Measurements from ENCODE around the gene LCORL.
"Not testable (repeated sequence)": the region's sequence is repeated elsewhere in the genome, so short reads cannot be mapped to it uniquely, and the experiment has no call there.

Gene LCORL

DNA sequence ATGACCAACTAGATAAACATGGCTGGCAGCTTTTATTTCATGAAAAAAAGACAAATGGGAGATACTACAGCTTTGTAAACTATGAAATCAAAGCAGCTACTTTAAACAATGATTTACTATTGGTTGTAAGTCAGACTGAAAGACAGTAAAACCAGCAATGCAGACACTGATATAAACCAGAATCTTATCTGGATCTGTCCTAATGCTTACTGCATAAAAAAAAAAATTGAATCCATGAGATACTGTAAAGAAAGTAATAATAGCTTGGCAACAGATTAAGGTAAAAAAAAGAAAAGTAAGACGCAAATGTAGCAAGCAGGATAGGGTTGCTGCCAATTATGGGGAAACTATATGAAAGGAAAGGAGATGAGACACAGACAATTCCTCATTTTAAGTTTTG, 7.3 kb downstream of the LCORL start:
- DNase-seq = no peak

DNA sequence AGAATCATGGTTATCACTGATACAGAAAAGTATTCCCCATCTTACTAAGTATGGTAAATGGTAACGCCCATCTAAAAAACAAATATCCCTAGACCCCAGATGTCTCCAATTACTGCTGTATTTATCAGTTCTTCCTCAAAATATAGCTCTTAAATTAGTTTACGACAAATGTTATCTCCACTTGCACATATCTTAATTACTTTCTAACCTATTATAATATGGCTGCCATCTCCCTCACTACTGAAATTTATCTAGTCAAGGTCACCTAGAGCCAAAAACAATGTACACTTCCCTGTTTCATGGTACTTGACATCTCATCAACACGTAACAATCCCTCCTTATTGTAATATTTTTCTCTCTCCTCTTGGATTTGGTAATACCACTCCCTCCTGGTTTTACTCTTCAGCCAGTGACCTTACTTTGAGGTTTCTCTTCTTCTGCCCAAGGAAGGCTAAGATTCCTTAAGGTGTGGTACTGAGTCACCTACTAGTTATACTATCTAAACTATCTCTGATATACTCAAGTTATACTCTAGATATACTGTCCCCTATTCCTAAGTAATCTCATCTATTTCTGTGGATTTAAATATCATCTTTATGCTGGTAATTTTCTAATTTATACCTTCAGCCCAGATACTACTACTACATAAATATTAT, 8.6 kb downstream of the LCORL start:
- no peak for DNase-seq

DNA sequence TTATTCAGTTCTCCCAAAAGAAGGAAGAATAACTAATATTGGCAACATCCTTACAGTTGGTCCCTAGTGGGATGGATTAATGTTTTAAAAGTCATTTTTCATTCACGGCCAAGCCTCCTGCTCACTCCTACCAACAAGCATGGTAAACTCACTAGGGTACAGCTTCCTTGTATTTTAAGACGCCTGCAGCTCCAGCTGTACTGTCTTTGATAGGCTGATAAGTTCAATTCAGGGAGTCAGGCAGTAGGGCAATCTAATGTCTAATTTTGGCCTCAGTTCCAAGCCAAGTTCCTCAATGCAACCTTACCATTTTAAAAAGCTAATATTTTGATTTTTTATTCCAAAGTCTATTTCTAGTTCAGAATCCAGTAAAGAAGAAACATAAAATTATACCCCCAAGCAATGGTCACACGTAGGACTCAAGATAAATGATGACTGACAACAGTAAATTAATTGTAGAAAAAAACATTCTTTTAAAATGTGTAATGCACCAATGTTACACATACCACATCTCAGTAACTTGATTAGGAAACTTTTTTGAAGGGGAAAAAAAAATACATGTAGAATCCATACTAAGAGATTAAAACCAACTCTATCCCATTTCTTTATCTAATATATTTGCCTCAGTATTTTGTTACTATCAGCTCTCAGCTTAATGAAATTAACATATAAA, 9.3 kb downstream of the LCORL start:
- no peak for DNase-seq

DNA sequence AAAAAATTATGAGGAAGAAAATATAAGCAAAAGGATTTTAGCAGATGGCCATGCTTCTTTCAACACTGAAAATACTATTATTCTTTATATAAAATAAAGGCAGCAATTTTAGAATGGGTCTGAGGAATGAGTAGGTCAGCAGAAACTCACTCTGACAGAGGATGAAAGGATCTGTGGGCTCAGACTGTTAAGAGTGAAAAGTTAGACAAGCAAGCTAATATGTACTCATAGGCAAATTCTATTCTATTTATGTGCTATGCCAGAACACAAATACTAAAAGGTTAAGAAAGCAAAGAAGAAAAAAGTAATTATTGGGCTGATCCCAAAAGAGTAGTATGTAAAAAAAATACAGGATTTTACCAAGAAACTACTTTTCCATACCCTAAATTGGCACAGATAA, 13.9 kb downstream of the LCORL start:
- no peak for DNase-seq

DNA sequence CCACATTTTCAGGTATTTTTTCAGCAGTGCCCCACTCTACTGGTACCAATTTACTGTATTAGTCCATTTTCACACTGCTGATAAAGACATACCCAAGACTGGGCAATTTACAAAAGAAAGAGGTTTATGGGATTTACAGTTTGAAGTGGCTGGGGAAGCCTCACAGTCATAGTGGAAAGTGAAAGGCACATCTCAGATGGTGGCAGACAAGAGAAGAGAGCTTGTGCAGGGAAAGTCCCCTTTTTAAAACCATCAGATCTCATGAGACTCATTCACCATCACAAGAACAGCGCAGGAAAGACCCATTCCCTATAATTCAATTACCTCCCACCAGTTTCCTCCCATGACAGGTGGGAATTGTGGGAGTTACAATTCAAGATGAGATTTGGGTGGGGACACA, 15.1 kb downstream of the LCORL start:
- not testable (repeated sequence) for DNase-seq

DNA sequence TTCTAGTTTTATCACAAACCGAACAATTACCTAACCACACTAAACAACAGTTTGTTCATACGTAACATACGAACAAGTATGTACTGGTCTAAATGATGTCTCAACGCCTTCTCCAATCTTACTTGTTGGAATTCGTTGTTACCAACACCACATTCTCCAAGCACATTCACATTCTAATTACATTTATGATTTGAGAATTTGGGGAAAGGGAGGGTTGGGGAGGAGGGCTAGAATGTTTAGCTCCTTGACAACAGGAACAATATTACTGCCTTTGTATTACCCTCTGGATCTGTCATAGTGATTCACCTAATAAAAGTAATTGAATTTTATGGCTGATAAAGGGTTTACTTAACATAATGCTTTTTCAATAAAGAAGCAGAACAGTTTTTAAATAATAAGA, 24.4 kb downstream of the LCORL start:
- DNase-seq = no peak

DNA sequence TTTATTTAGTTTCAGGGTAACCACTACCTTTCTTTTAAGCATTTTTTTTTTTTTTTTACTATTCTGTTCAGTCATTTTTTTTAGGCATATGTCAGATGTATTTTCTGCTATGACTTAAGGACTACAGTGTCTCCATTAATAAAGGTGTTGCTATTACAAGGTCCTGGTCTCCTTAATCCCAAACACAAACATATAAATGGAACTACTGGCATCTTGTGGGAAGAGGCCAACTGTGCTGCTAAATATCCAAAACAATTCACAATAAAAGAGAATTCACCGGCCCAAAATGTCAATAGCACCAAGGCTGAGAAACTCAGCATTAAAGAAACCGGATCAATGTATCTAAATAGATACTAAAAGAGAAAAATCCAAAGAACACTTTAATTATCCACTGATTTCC, 26.4 kb downstream of the LCORL start:
- DNase-seq = no peak

DNA sequence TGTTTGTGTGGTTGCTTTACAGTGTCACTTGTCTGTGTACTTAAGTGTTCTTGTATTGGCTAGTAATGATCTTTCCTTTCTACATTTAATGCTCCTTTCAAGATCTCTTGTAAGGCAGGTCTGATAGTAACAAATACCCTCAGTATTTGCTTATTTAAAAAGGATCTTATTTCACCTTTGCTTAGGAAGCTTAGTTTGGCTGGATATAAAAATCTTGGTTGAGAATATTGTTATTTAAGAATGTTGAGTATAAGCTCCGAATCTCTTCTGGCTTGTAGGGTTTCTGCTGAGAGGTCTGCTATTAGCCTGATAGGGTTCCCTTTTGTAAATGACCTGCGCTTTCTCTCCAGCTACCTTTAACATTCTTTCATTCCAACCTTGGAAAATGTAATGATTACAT, 35.7 kb downstream of the LCORL start:
- no peak for DNase-seq

DNA sequence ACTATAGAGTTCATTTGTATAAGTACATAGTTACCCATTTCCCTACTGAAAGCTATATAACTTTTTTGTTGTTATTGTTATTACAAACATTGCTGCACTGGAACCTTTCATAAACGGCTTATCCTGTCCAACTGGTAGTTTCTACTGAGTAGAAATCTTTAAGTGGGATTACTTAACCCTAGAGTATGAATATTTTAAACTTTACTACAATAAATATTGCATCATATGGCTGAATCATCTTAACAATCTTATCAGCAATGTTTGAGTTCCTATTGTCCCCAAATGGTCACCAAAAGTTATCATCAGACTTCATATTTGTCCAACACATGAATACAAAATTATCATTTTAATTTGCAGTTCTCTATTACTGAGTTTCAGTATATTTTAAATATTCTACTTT, 40.5 kb downstream of the LCORL start:
- DNase-seq = no peak

DNA sequence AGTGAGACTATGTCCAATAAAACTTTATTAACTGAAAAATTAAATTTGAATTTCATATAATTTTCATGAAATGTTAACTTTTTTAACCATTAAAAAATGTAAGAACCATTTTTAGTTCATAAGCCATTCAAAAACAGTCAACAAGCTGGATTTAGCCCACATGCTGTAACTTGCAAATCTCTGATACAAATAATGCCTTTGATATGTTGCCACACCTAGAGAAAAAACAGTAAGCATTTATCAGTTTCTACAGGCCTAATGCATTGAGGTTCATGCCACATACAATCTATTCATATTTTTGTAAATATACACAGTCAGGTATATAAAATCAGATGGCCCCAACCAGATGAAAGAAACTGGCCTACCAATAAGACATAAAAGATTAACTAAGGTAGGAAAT, 52.8 kb downstream of the LCORL start:
- DNase-seq = no peak

DNA sequence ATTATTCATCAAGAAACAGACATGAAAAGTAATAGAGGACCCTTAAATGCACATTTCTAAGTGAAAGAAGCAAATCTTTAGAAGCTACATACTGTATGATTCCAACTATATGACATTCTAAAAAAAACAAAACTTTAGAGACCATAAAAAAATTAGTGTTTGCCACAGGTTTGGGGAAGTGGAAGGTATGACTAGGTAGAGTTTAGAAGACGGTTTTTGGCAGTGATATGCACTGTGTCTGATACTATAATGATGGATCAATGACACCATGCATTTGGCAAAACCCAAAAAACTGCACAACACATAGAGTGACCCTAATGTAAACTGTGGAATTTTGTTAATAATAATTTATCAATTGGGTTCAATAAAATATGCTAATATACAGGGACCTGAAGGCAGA, 54.5 kb downstream of the LCORL start:
- no peak for DNase-seq

DNA sequence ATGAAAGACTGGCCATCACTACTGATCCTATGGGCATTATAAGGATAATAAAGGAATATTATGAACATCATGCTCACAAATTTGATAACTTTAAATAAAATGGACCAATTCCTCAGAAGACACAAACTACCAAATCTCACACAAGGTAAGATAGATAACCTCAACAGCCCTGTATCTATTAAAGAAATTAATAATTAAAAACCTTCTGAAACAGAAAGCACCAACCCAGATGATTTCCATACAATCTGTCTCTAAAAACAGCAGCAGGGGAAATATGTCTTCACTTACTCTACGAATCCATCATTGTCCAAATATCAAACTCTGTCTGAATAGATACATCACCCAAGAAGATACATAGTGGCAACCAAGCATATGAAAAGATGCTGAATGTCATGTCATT, 55.2 kb downstream of the LCORL start:
- no peak for DNase-seq

DNA sequence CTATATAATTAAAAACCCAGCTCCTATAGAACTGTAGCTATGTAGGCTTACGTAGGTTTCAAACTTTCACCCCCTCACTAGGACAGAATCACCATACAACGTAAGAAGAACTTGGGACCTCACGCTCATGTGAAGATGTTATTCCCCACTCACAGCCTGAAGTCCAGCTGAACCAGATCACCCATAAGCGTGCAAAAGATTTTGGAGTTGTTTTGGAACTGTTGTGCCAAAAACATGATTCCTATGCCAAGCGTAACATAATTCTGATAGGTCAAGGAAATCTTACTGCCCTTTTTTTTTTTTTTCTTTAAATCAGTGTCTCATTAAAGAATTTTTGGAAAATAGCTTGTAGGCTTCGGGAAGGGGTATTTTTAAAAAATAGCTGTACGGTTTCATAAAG, 57.0 kb downstream of the LCORL start:
- no peak for DNase-seq

DNA sequence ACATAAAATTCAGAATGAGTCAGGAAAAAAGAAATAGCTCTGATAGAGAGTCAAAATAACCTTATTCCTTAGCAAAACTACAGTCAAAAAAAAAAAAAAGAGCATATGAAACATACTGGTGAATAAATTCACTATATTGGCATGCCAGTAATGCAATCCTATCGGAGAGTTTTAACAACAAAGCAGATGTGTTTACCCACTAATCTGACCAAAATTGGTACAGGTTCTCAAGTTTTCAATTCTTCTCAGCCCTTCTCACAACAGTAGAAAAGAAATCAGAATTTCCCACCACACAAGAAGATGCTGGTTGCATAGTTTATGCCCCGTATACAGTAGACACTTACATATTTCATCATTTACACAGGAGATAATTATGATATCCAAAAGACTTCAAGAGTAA, 59.4 kb downstream of the LCORL start:
- DNase-seq = peak; percentile 26

DNA sequence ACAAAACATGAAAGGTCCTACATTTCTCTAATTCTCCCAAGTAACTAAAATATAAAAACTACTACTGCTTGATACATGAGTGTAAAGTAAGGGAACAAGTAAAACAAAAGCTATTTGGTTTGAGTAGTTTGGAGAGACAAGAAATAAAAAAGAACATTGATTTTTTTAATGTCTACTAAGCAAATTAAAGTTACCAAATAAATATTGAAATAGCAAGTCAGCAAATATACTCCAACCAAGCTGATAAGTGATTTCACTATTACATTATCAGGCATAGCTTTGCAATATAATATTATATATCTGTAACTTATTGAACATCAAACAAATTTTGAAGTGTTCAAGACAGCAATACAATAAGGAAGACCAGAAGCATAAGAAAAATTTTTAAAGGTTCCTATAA, 60.3 kb downstream of the LCORL start:
- DNase-seq = no peak

DNA sequence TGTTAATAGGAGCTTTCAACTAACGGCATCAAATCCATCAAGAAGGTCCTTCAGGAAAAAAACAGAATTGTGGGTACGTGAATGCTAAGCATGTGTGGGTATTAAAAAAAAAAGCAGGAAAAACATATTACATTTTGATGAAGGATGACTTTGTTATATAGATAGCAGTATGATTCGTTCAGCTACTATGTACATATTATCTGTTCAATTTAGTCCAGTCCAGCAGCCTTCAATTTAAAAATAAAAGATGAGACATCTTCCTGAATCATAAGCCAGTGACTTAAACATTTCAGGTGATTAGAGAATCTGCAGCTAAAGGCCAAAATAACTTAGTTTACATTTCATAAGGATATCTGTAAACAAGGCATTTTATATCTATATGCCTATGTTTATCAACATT, 63.4 kb downstream of the LCORL start:
- DNase-seq = peak; percentile 49

DNA sequence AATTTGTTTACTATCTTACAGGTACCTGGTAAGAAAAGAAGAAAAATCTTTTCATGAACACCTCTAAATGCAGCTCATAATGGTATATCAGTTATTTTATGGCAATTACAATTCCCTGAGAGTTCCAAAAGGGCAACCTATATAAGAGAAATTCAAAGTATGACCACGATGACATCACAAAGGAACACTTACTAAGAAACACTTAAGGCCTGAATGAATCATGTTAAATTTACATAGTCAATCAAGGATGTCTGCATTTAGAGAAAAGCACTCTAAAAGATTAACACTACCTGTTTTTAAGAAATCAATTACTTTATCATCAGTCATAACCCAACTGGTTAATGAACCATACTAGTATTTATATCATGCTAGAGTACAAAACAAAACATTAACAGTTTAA, 63.9 kb downstream of the LCORL start:
- DNase-seq = peak; percentile 35

DNA sequence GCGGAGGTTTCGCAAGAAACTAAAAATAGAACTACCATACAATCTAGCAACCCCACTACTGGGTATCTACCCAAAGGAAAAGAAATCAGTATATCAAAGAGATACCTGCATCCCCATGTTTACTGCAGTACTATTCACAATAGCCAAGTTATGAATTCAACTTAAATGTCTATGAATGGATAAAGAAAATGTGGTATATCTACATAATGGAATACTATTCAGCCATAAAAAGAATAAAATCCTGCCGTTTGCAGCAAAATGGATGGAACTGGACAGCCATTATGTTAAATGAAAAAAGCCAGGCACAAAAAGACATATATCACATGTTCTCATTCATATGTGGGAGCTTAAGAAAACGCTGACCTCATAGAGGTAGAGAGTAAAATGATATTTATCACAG, 65.3 kb downstream of the LCORL start:
- DNase-seq = no peak

DNA sequence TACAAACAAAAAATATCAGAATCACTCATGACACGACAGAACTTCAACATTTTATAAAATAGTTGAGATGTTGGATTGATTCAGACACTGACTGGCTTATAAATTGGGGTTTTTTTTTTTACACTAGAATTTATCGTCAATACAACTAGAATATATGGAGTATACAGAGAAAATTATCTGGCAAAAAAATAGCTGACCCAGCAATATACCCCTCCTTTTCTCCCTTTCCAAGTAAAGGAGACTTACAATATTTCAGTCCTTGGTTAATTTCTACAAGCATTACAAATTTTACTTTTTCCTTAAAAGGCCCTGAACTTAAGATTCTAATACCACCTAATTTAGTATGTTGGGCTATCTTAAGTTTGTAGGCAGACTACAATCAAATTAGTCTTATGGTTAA, 76.3 kb downstream of the LCORL start:
- no peak for DNase-seq

DNA sequence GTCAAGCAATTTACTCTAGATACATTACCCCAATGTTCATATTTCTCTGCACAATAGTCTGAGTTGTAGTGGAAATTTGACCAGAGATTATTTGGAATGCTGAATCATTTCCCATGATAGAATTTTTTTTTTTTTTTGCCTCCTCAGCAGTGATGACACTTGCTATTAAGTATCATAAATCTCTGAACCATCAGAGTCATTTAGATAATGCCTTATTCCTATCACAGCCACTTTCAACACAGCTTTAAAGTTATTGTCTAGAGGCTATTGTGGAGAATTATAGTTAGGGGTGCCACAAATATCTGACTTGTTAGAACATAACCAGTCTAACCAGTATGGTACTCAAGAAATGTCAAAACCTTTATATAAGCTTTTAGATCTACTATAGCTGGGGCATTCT, 79.8 kb downstream of the LCORL start:
- peak; percentile 46 for DNase-seq

DNA sequence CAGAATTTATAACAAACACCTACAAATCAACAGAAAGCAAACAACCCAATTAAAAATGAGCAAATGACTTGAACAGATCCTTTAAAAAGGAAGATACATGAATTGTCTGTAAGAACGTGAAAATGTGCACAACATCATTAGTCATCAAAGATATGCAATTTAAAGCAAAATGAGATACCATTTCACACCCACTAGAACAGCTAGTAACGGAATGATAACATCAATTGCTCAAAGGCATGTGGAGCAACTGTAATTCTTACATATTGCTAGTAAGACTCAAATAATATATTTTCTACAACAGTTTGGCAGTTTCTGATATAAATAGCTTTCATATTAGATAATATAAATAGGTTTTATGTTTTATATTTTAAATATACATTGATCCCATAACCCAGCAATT, 82.5 kb downstream of the LCORL start:
- no peak for DNase-seq

DNA sequence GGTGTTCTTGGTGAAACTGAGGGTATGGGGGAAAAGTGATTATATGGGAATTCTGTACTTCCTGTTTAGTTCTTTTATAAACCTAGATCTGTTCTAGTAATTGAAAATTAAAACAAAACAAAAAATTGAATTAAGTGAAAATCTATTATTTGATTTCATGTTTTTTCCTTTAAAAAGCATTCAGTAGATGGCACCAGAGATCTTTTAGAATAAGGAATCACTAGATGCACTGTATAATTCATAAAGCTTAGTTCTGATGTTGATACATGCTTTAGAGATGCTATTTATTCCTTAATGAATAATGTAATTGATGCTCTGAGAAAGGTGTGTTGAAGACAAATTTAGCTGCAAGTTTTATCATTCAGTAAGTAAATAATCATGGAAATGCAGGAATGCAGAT, 87.3 kb downstream of the LCORL start:
- DNase-seq = no peak

DNA sequence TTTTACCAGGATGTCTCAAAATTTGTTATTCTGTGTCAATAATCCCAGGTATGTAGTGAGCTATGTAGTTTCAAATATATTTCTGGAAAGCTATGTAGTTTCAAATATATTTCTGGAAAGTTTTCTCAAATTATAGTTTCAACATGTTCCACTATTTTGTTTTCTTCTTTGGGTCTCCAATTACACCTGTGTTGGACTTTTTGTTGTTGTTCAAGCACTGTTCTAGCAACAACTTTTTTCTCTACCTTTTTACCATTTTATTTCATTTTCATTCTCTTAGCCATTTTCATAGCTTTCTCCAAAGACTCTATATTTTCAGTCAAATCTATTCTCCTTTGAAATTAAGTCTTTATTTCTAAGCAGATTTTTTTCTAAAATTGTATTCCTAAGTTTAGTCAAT, 88.4 kb downstream of the LCORL start:
- DNase-seq = no peak

DNA sequence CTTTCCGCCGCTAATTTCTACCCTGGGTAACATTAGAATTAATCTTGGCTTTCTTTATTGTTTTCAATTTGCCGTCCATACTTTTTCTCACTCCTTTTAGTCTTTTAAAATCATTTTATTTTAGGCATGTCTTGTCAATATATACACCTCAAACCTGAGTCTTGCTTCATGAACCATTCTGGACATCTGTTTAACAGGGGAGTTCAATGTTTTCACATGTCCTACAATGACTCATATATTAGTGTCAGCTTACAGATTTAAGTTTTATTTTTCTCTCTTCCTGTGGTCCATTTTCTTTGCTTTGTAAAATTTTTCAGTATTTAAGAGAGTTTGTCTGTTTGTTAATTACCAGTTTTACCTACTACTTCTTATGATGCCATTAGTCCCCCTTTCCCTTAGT, 89.5 kb downstream of the LCORL start:
- peak; percentile 2 for DNase-seq

DNA sequence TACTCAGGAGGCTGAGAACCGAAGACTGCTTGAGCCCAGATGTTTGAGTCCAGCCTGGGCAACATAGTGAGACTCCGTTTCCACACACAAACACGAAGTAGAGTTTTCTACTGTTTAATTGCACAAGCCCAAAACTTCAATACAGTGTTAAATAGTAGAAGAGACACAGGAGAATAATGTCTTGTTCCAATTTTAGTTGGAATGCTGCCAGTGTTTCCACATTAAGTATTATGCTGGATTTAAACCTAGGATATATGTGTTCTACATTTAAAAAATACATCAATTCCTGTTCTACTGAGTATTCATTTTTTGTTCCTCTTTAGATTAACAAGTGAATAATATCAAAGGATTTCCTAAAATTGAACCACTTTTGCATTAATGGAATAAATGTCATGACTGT, 91.3 kb downstream of the LCORL start:
- DNase-seq = no peak

Data from fibroblast of skin of right quadriceps (primary cell).